IMR-90 (cell line): Measurements from ENCODE around the gene CHAC1. TPM values are rescaled to one million over a fixed set of nuclear protein-coding genes. Genes with fewer than 3 reads are reported as not detected.

Experiments
- ATAC-seq: fragments of 200-7000 bp; cut with Tn5 transposase; 2 replicates; pipeline ENCODE4 v1.9.1; 2020; ENCODE audit warnings: low read depth, mild to moderate bottlenecking, moderate library complexity
- BruUV-seq: library from RNA; stranded (reverse); fragments of 400-500 nt; replicated peaks from 2 replicates; lab custom pipeline; 2021; lab: Mats Ljungman, UMichigan
- CTCF ChIA-PET: fragments of 300-600 bp; formaldehyde crosslinking; extraction: SDS; loops from one replicate; lab custom pipeline; 2021; ENCODE audit warnings: antibody characterized with exemption; lab: Yijun Ruan, JAX
- POLR2A ChIA-PET: fragments of 300-600 bp; sonication (Branson Sonifier 250); formaldehyde crosslinking; loops from one replicate; lab custom pipeline; 2022; ENCODE audit warnings: antibody characterized with exemption; ENCODE audit not compliant: unreplicated experiment; lab: Charles Lee
- DNase-seq: peaks from one replicate; pipeline ENCODE4 v3.0.0; 2013
- H2AFZ ChIP-seq: replicated peaks from 2 replicates; pipeline ENCODE3; 2013; ENCODE audit warnings: low read length, mild to moderate bottlenecking; ENCODE audit not compliant: poor library complexity
- H2AK5ac ChIP-seq: 2 replicates; pipeline ENCODE4 v1.6.1; 2013; ENCODE audit warnings: low read depth, low read length, inconsistent platforms
- H2AK9ac ChIP-seq: replicated peaks from 2 replicates; pipeline ENCODE3; 2013; ENCODE audit warnings: mild to moderate bottlenecking, low read depth, low read length, moderate library complexity; ENCODE audit not compliant: poor library complexity
- H2BK120ac ChIP-seq: 2 replicates; pipeline ENCODE4 v1.6.1; 2013; ENCODE audit warnings: low read depth, low read length, inconsistent platforms
- H2BK15ac ChIP-seq: 3 replicates; pipeline ENCODE4 v1.6.1; 2013; ENCODE audit warnings: low read depth, low read length, inconsistent platforms
- H2BK20ac ChIP-seq: 2 replicates; pipeline ENCODE4 v1.6.1; 2013; ENCODE audit warnings: low read depth, mild to moderate bottlenecking, inconsistent platforms, low read length, moderate library complexity
- H2BK5ac ChIP-seq: 2 replicates; pipeline ENCODE4 v1.6.1; 2013; ENCODE audit warnings: mild to moderate bottlenecking, low read depth, low read length, inconsistent platforms; ENCODE audit not compliant: poor library complexity, severe bottlenecking
- H3K14ac ChIP-seq: replicated peaks from 2 replicates; pipeline ENCODE4 v1.6.1; 2013; ENCODE audit warnings: low read depth, low read length, inconsistent platforms
- H3K18ac ChIP-seq: 2 replicates; pipeline ENCODE4 v1.6.1; 2013; ENCODE audit warnings: low read depth, low read length, control low read depth
- H3K23ac ChIP-seq: 2 replicates; pipeline ENCODE4 v1.6.1; 2013; ENCODE audit warnings: low read depth, low read length, inconsistent platforms
- H3K27ac ChIP-seq: 2 replicates; pipeline ENCODE4 v1.5.1; 2013; ENCODE audit warnings: mild to moderate bottlenecking, control low read depth, low read length; ENCODE audit not compliant: insufficient read depth
- H3K27me3 ChIP-seq: 2 replicates; pipeline ENCODE4 v1.6.1; 2013; ENCODE audit warnings: low read length; ENCODE audit not compliant: control insufficient read depth, insufficient read depth
- H3K36me3 ChIP-seq: 2 replicates; pipeline ENCODE4 v1.6.1; 2013; ENCODE audit warnings: low read length, mixed read lengths; ENCODE audit not compliant: control insufficient read depth, insufficient read depth
- H3K4ac ChIP-seq: 2 replicates; pipeline ENCODE4 v1.6.1; 2013; ENCODE audit warnings: low read depth, low read length, inconsistent platforms
- H3K4me1 ChIP-seq: 2 replicates; pipeline ENCODE4 v1.6.1; 2013; ENCODE audit warnings: low read length, mixed read lengths; ENCODE audit not compliant: control insufficient read depth, insufficient read depth
- H3K4me2 ChIP-seq: 2 replicates; pipeline ENCODE4 v1.6.1; 2013; ENCODE audit warnings: low read depth, mild to moderate bottlenecking, control low read depth, low read length, moderate library complexity
- H3K4me3 ChIP-seq: 2 replicates; pipeline ENCODE4 v1.5.1; 2013; ENCODE audit warnings: low read depth, mild to moderate bottlenecking, control low read depth, low read length, moderate library complexity; ENCODE audit not compliant: insufficient read depth
- H3K56ac ChIP-seq: 2 replicates; pipeline ENCODE4 v1.6.1; 2013; ENCODE audit warnings: low read length, inconsistent platforms; ENCODE audit not compliant: insufficient read depth; ENCODE audit errors: extremely low read depth
- H3K79me1 ChIP-seq, 2 experiments: 2 replicates each; pipeline ENCODE4 v1.6.1; 2013; ENCODE audit warnings: low read length in 2 of 2, inconsistent platforms in 1 of 2, low read depth in 1 of 2
- H3K9ac ChIP-seq: 2 replicates; pipeline ENCODE4 v1.6.1; 2013; ENCODE audit warnings: low read depth, low read length, control low read depth
- H3K9me1 ChIP-seq: 2 replicates; pipeline ENCODE4 v1.6.1; 2013; ENCODE audit warnings: low read length, inconsistent platforms; ENCODE audit not compliant: insufficient read depth
- H3K9me3 ChIP-seq: 2 replicates; pipeline ENCODE4 v1.6.1; 2013; ENCODE audit warnings: low read length; ENCODE audit not compliant: control insufficient read depth, insufficient read depth
- H4K20me1 ChIP-seq: 2 replicates; pipeline ENCODE4 v1.6.1; 2013; ENCODE audit warnings: low read length, inconsistent platforms; ENCODE audit not compliant: insufficient read depth
- H4K5ac ChIP-seq: 2 replicates; pipeline ENCODE4 v1.6.1; 2013; ENCODE audit warnings: mild to moderate bottlenecking, low read depth, low read length, control low read depth
- H4K8ac ChIP-seq, 2 experiments: 2 replicates each; pipeline ENCODE4 v1.6.1; 2013; ENCODE audit warnings: low read depth in 2 of 2, low read length in 2 of 2, control low read depth in 1 of 2, inconsistent platforms in 1 of 2
- H4K91ac ChIP-seq: 2 replicates; pipeline ENCODE4 v1.6.1; 2013; ENCODE audit warnings: low read depth, low read length, inconsistent platforms; ENCODE audit not compliant: insufficient read depth
- BHLHE40 ChIP-seq: fragments of 150-350 bp; IDR thresholded peaks from 2 replicates; pipeline ENCODE4 v1.6.1; 2016; ENCODE audit warnings: mild to moderate bottlenecking, low read depth, low read length
- CEBPB ChIP-seq: IDR thresholded peaks from 2 replicates; pipeline ENCODE4 v1.6.1; 2012; ENCODE audit warnings: low read depth, low read length, improper control_type of control experiment
- CHD1 ChIP-seq: IDR thresholded peaks from 2 replicates; pipeline ENCODE4 v1.6.1; 2012; ENCODE audit warnings: low read depth, low read length, improper control_type of control experiment
- CTCF ChIP-seq: conservative IDR thresholded peaks from 2 replicates; pipeline ENCODE4 v1.5.1; 2012; ENCODE audit warnings: mild to moderate bottlenecking, low read depth, low read length, improper control_type of control experiment
- FOS ChIP-seq: fragments of 150-350 bp; IDR thresholded peaks from 2 replicates; pipeline ENCODE4 v1.6.1; 2016; ENCODE audit warnings: low read depth, low read length
- MAZ ChIP-seq: IDR thresholded peaks from 2 replicates; pipeline ENCODE4 v1.6.1; 2012; ENCODE audit warnings: low read depth, mild to moderate bottlenecking, low read length, improper control_type of control experiment, moderate library complexity, borderline replicate concordance
- MXI1 ChIP-seq: IDR thresholded peaks from 2 replicates; pipeline ENCODE4 v1.6.1; 2012; ENCODE audit warnings: low read depth, mild to moderate bottlenecking, low read length, moderate library complexity, borderline replicate concordance
- POLR2A ChIP-seq: IDR thresholded peaks from 2 replicates; pipeline ENCODE4 v1.6.1; 2012; ENCODE audit warnings: mild to moderate bottlenecking, low read depth, low read length
- RAD21 ChIP-seq: IDR thresholded peaks from 2 replicates; pipeline ENCODE4 v1.6.1; 2012; ENCODE audit warnings: low read length, improper control_type of control experiment
- RCOR1 ChIP-seq: IDR thresholded peaks from 2 replicates; pipeline ENCODE4 v1.6.1; 2012; ENCODE audit warnings: mild to moderate bottlenecking, low read length, improper control_type of control experiment; ENCODE audit not compliant: insufficient replicate concordance
- USF2 ChIP-seq: fragments of 150-350 bp; IDR thresholded peaks from 2 replicates; pipeline ENCODE4 v1.6.1; 2017; ENCODE audit warnings: mild to moderate bottlenecking, antibody characterized with exemption, low read length, low read depth
- WGBS, 2 experiments: methylation state at CpG; one replicate each; pipeline versions ENCODE4 v1.1.5 to v1.1.7; 2013; ENCODE audit warnings: missing lambda C conversion rate in 2 of 2; ENCODE audit not compliant: insufficient read length in 1 of 2; ENCODE audit errors: extremely low coverage in 2 of 2; 5-methylcytosine and 5-hydroxymethylcytosine counted together
- dilution Hi-C: fragments of 300-500 bp; cut with HindIII; formaldehyde crosslinking; loops from one replicate; pipeline ENCODE4 v1.14.3; 2018; ENCODE audit warnings: low sequenced_read_pairs; ENCODE audit not compliant: unreplicated experiment
- in situ Hi-C: fragments of 300-500 bp; cut with MboI; formaldehyde crosslinking; loops from 3 replicates; pipeline ENCODE4 v1.14.3; 2019; ENCODE audit warnings: low sequenced_read_pairs, inconsistent platforms, mixed read lengths
- intact Hi-C: fragments of 100-400 bp; cut with micrococcal nuclease; formaldehyde crosslinking; loops from 2 replicates; pipeline ENCODE4 v1.10.0; 2022
- polyA plus RNA-seq, 3 experiments: library from polyadenylated mRNA; depleted of rRNA; stranded (reverse); fragments of >200 nt; gene quantifications; 2 replicates each; pipeline ENCODE4 v1.2.3, GENCODE V29; 2012; ENCODE audit warnings: low replicate concordance in 1 of 3
- total RNA-seq: library from RNA; depleted of rRNA; stranded (reverse); fragments of >200 nt; gene quantifications from 2 replicates; pipeline ENCODE4 v1.2.3, GENCODE V29; 2012

Gene CHAC1
- total and polyA plus RNA-seq, 2 of the 4 experiments (the other 2 are of a cell fraction) = 51.3 to 77.8 TPM

- Histone ChIP-seq H3K14ac (no peak overlapping the region), H3K56ac (no peak overlapping the region), H2BK5ac (no peak overlapping the region), H3K27ac (no peak overlapping the region), H2AK9ac (no peak overlapping the region), H2AFZ (no peak overlapping the region), H3K23ac (no peak overlapping the region), H3K79me1 (peaks cover 0 to 2% of the 10 kb centered on the region in 2 experiments; a peak in 2 of 4 replicates), H3K4me1 (peaks cover 10% of the 10 kb centered on the region), H4K5ac (no peak overlapping the region), H3K36me3 (no peaks in the 10 kb centered on the region), H3K18ac (no peak overlapping the region), H3K4me3 (no peak overlapping the region), H3K9me1 (no peaks in the 10 kb centered on the region; the same call in none of the 2 replicates), H4K91ac (no peak overlapping the region), H3K4me2 (no peak overlapping the region), H2AK5ac (no peak overlapping the region), H2BK20ac (no peak overlapping the region), H3K9me3 (no peaks in the 10 kb centered on the region), H2BK120ac (no peak overlapping the region), H2BK15ac (no peak overlapping the region), H3K9ac (no peak overlapping the region), H3K4ac (no peak overlapping the region), H3K27me3 (no peaks in the 10 kb centered on the region), H4K8ac (no peak overlapping the region), H4K20me1 (peaks cover 7% of the 10 kb centered on the region)
- intact Hi-C loops (no loop called here), dilution Hi-C loops (no loop called here), in situ Hi-C loops (no loop called here)
- DNase-seq (no peak), ATAC-seq (no peak)
- POLR2A ChIA-PET = interaction anchor here (0.6 kb wide), 1 partner anchor 9 kb away, joined by 4 read pairs; no protein-coding TSS in a partner anchor
- CTCF ChIA-PET = no interaction called here
- 85% methylated on average over 8 of the region's 12 CpGs; no CpG with 5 or more reads in 1 of the 2 experiments for WGBS, 2 experiments
- TF ChIP-seq CTCF = no peak
- no peak for TF ChIP-seq BHLHE40
- no peak for TF ChIP-seq MXI1
- TF ChIP-seq RCOR1 = no peak
- TF ChIP-seq CHD1 = no peak
- no peak for TF ChIP-seq RAD21
- TF ChIP-seq FOS = no peak
- TF ChIP-seq POLR2A = no peak
- TF ChIP-seq CEBPB = no peak
- TF ChIP-seq MAZ = no peak
- TF ChIP-seq USF2 = no peak
- no TSS peak for BruUV-seq
These were observed 9.9 kb downstream of the CHAC1 start for GRCh38 chr15:40963201-40963600.
